PC-3 (cell line): Measurements from ENCODE around the gene MPO.

Experiments used
- EZH2 ChIP-seq: fragments of 300-600 bp; sonication (generic); IDR thresholded peaks from one replicate; pipeline ENCODE4 v1.6.1; 2017; ENCODE audit warnings: antibody characterized with exemption, mild to moderate bottlenecking, low read length; ENCODE audit not compliant: unreplicated experiment
- EZH2phosphoT487 ChIP-seq: fragments of 300-600 bp; sonication (generic); IDR thresholded peaks from 2 replicates; pipeline ENCODE4 v1.6.1; 2018; ENCODE audit warnings: mild to moderate bottlenecking, antibody characterized with exemption, low read length, borderline replicate concordance
- TF ChIP-seq, protein P1 (sequence below): fragments of 300-600 bp; sonication (generic); conservative IDR thresholded peaks from 2 replicates; pipeline ENCODE4 v1.5.1; 2017; ENCODE audit warnings: antibody characterized with exemption, low read depth, mild to moderate bottlenecking, low read length

DNA sequence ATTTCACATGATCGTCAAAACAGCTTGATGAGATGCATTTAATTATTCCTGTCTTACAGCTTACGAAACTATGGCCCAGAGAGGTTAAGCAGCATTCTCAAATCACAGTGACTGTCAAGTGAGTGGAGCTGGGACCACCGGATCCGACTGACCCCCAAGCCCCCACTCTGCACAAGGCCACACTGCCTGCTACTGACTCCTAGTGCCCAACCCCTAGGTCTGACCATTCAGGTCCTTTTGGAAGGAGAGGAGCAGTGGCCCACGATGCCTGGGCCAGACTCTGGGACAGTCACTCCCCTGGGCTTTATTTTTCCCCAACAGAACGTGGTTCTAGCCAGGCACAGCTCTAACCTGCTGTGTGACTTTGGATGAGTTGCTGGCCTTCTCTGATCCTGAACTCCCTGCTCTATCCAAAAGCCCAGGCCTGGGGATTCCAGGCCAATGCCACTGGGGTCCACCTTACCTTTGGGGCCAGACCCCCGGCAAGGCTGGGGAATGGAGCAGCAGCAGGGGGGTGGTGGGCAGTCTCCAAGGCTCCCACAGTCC, 38.0 kb upstream of the MPO start:
- no peak for TF ChIP-seq EZH2
- TF ChIP-seq, protein P1, sequence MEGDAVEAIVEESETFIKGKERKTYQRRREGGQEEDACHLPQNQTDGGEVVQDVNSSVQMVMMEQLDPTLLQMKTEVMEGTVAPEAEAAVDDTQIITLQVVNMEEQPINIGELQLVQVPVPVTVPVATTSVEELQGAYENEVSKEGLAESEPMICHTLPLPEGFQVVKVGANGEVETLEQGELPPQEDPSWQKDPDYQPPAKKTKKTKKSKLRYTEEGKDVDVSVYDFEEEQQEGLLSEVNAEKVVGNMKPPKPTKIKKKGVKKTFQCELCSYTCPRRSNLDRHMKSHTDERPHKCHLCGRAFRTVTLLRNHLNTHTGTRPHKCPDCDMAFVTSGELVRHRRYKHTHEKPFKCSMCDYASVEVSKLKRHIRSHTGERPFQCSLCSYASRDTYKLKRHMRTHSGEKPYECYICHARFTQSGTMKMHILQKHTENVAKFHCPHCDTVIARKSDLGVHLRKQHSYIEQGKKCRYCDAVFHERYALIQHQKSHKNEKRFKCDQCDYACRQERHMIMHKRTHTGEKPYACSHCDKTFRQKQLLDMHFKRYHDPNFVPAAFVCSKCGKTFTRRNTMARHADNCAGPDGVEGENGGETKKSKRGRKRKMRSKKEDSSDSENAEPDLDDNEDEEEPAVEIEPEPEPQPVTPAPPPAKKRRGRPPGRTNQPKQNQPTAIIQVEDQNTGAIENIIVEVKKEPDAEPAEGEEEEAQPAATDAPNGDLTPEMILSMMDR = no peak
- TF ChIP-seq EZH2phosphoT487 = no peak
